Osteoblast (primary cell): ENCODE results near the gene PAX5. TPM values are rescaled to one million over a fixed set of nuclear protein-coding genes. Genes with fewer than 3 reads are reported as not detected.
A peak's percentile ranks its signal among the peaks of the same experiment; 100 is the strongest.

Experiments
- DNase-seq: peaks from one replicate; pipeline ENCODE4 v3.0.0; 2011; ENCODE audit warnings: low spot score, mixed read lengths; ENCODE audit not compliant: insufficient read length; ENCODE audit errors: missing footprints
- H2AFZ ChIP-seq: 2 replicates; pipeline ENCODE4 v1.6.0; 2011; ENCODE audit warnings: mild to moderate bottlenecking, low read length
- H3K27ac ChIP-seq: 2 replicates; pipeline ENCODE4 v1.5.1; 2011; ENCODE audit warnings: mild to moderate bottlenecking, low read depth, low read length, moderate library complexity
- H3K27me3 ChIP-seq: 2 replicates; pipeline ENCODE4 v1.6.0; 2012; ENCODE audit warnings: mild to moderate bottlenecking, control low read depth, inconsistent platforms, low read length, moderate library complexity; ENCODE audit not compliant: insufficient read depth
- H3K36me3 ChIP-seq: 2 replicates; pipeline ENCODE4 v1.5.1; 2011; ENCODE audit warnings: mild to moderate bottlenecking, low read length, control low read depth, moderate library complexity; ENCODE audit not compliant: insufficient read depth
- H3K4me1 ChIP-seq: 2 replicates; pipeline ENCODE4 v1.5.1; 2011; ENCODE audit warnings: mild to moderate bottlenecking, low read length, control low read depth, moderate library complexity; ENCODE audit not compliant: insufficient read depth
- H3K4me2 ChIP-seq: 2 replicates; pipeline ENCODE4 v1.6.0; 2011; ENCODE audit warnings: mild to moderate bottlenecking, low read length; ENCODE audit not compliant: insufficient read depth
- H3K4me3 ChIP-seq: fragments of 200-600 bp; sonication (generic); 3 replicates; pipeline ENCODE4 v1.5.1; 2012; ENCODE audit warnings: mild to moderate bottlenecking, low read length, inconsistent platforms; ENCODE audit not compliant: insufficient read depth
- H3K79me2 ChIP-seq: 2 replicates; pipeline ENCODE4 v1.6.0; 2012; ENCODE audit warnings: mild to moderate bottlenecking, low read length, control low read depth, inconsistent platforms; ENCODE audit not compliant: insufficient read depth
- H3K9me3 ChIP-seq: 2 replicates; pipeline ENCODE4 v1.5.1; 2011; ENCODE audit warnings: low read depth, low read length, control low read depth
- H4K20me1 ChIP-seq: 2 replicates; pipeline ENCODE4 v1.6.0; 2012; ENCODE audit warnings: mild to moderate bottlenecking, low read length, control low read depth; ENCODE audit not compliant: insufficient read depth
- total RNA-seq: library from RNA; depleted of rRNA; stranded (reverse); fragments of >200 nt; gene quantifications from 2 replicates; pipeline ENCODE4 v1.2.3, GENCODE V29; 2012
- TF ChIP-seq, protein P1 (sequence below): IDR thresholded peaks from 2 replicates; pipeline ENCODE4 v1.5.1; 2011; ENCODE audit warnings: mild to moderate bottlenecking, low read depth, low read length, moderate library complexity; ENCODE audit errors: extremely low read depth

PAX5 gene
- total RNA-seq, 1 donor: not detected

GRCh38 chr9:36876056-36876455, 158.0 kb downstream of the PAX5 start:
- Histone ChIP-seq H3K79me2 (no peaks in the 10 kb centered on the region), H3K27me3 (peaks cover 39% of the 10 kb centered on the region), H3K9me3 (peaks cover 3% of the 10 kb centered on the region), H3K4me1 (no peaks in the 10 kb centered on the region), H3K36me3 (no peaks in the 10 kb centered on the region), H3K4me2 (no peak overlapping the region), H4K20me1 (no peaks in the 10 kb centered on the region), H2AFZ (no peak overlapping the region), H3K4me3 (no peak overlapping the region), H3K27ac (no peak overlapping the region)
- TF ChIP-seq, protein P1, sequence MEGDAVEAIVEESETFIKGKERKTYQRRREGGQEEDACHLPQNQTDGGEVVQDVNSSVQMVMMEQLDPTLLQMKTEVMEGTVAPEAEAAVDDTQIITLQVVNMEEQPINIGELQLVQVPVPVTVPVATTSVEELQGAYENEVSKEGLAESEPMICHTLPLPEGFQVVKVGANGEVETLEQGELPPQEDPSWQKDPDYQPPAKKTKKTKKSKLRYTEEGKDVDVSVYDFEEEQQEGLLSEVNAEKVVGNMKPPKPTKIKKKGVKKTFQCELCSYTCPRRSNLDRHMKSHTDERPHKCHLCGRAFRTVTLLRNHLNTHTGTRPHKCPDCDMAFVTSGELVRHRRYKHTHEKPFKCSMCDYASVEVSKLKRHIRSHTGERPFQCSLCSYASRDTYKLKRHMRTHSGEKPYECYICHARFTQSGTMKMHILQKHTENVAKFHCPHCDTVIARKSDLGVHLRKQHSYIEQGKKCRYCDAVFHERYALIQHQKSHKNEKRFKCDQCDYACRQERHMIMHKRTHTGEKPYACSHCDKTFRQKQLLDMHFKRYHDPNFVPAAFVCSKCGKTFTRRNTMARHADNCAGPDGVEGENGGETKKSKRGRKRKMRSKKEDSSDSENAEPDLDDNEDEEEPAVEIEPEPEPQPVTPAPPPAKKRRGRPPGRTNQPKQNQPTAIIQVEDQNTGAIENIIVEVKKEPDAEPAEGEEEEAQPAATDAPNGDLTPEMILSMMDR: no peak
- DNase-seq: no peak

DNA sequence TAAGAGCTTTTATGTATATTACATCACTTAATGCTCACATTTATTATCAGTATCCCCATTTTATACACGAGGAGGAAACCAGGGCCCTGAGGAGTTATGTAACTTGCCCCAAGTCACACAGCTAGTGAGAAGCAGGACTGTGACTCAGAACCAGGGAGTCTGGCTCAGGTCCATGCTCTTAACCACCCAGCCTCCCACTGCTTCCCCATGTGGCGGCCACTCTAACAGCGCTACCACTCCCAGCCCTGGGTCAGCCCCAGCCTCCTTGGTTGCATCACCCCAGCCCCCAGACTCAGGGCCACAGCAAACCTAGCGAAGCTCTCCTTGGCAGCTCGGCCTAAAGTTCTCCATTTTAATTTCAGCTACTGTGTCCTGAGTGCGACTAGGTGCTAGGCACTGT, 159.1 kb downstream of the PAX5 start:
- H4K20me1 ChIP-seq: no peaks in the 10 kb centered on the region
- no peaks in the 10 kb centered on the region for H3K4me1 ChIP-seq
- no peak overlapping the region for H2AFZ ChIP-seq
- no peak overlapping the region for H3K4me3 ChIP-seq
- H3K27ac ChIP-seq: no peak overlapping the region
- H3K36me3 ChIP-seq: no peaks in the 10 kb centered on the region
- H3K27me3 ChIP-seq: peaks cover 39% of the 10 kb centered on the region
- H3K79me2 ChIP-seq: no peaks in the 10 kb centered on the region
- H3K4me2 ChIP-seq: no peak overlapping the region
- DNase-seq: no peak
- peaks cover 3% of the 10 kb centered on the region for H3K9me3 ChIP-seq
- TF ChIP-seq, protein P1: no peak

GRCh38 chr9:36874261-36874660, 159.8 kb downstream of the PAX5 start:
- Histone ChIP-seq H3K9me3 (peaks cover 3% of the 10 kb centered on the region), H3K27me3 (peaks cover 40% of the 10 kb centered on the region), H4K20me1 (no peaks in the 10 kb centered on the region), H3K4me2 (no peak overlapping the region), H3K4me1 (no peaks in the 10 kb centered on the region), H3K4me3 (no peak overlapping the region), H3K79me2 (no peaks in the 10 kb centered on the region), H2AFZ (no peak overlapping the region), H3K36me3 (no peaks in the 10 kb centered on the region), H3K27ac (no peak overlapping the region)
- TF ChIP-seq, protein P1: no peak
- DNase-seq: no peak

- Histone ChIP-seq H3K27ac (no peak overlapping the region), H3K27me3 (peaks cover 45% of the 10 kb centered on the region), H2AFZ (no peak overlapping the region), H3K9me3 (peaks cover 3% of the 10 kb centered on the region), H3K79me2 (no peaks in the 10 kb centered on the region), H3K4me3 (no peak overlapping the region), H4K20me1 (no peaks in the 10 kb centered on the region), H3K36me3 (no peaks in the 10 kb centered on the region), H3K4me2 (no peak overlapping the region), H3K4me1 (no peaks in the 10 kb centered on the region)
- TF ChIP-seq, protein P1: peak; percentile 90
- peak; percentile 96 for DNase-seq
Observed at GRCh38 chr9:36873247-36873875, 160.7 kb downstream of the PAX5 start.
